IPS-NIHi11 (cell line): ENCODE data around the gene GJC2.
"Not testable (repeated sequence)": the region's sequence is repeated elsewhere in the genome, so short reads cannot be mapped to it uniquely, and the experiment has no call there.

Experiments
- DNase-seq: peaks from one replicate; pipeline ENCODE4 v3.0.0; 2012; ENCODE audit warnings: mixed read lengths, low spot score

The GJC2 gene

GRCh38 chr1:228149406-228150119 lies at the start of gene GJC2:
TSS of gene GJC2 (plus strand) at chr1:228149930. CDS start at chr1:228157759, 7,829 bp downstream.
- peak; percentile 84 for DNase-seq

- DNase-seq, result no peak
Observed at GRCh38 chr1:228100822-228101613, 48.7 kb upstream of the GJC2 start.

GRCh38 chr1:228101614-228101993 lies 48.1 kb upstream of the GJC2 start:
- DNase-seq, result no peak

GRCh38 chr1:228101994-228102790 lies 47.5 kb upstream of the GJC2 start:
- DNase-seq, result peak; percentile 83

GRCh38 chr1:228102791-228103620 lies 46.7 kb upstream of the GJC2 start, which contains the start of gene C1orf35:
TSS of gene C1orf35 (minus strand) at chr1:228103325. CDS start at chr1:228103227, 98 bp downstream.
- peak; percentile 99 for DNase-seq

- DNase-seq, result no peak
Observed at GRCh38 chr1:228104526-228105269, 45.0 kb upstream of the GJC2 start.

GRCh38 chr1:228105270-228105995 lies 44.3 kb upstream of the GJC2 start:
- DNase-seq, result no peak

GRCh38 chr1:228105996-228106799 lies 43.5 kb upstream of the GJC2 start:
- no peak for DNase-seq

- DNase-seq, result no peak
Observed at GRCh38 chr1:228106800-228107054, 43.0 kb upstream of the GJC2 start.

- DNase-seq, result no peak
Observed at GRCh38 chr1:228107636-228108035, 42.1 kb upstream of the GJC2 start.

GRCh38 chr1:228108055-228108690 lies 41.6 kb upstream of the GJC2 start:
- DNase-seq, result no peak

- DNase-seq, result no peak
Observed at GRCh38 chr1:228108742-228109072, 41.0 kb upstream of the GJC2 start.

- peak; percentile 95 for DNase-seq
Observed at GRCh38 chr1:228109073-228109961, 40.4 kb upstream of the GJC2 start, which contains the start of gene MRPL55. TSS of gene MRPL55 (minus strand) at chr1:228109299. CDS start at chr1:228108260, 1,039 bp downstream.

GRCh38 chr1:228109962-228110488 lies 39.7 kb upstream of the GJC2 start:
- DNase-seq, result no peak

- DNase-seq, result no peak
Observed at GRCh38 chr1:228110556-228110955, 39.2 kb upstream of the GJC2 start.

GRCh38 chr1:228111315-228111714 lies 38.4 kb upstream of the GJC2 start:
- not testable (repeated sequence) for DNase-seq

GRCh38 chr1:228112167-228112566 lies 37.6 kb upstream of the GJC2 start:
- DNase-seq, result no peak

- DNase-seq, result no peak
Observed at GRCh38 chr1:228112617-228113016, 37.1 kb upstream of the GJC2 start.
